Liver (tissue), 9 donors: ENCODE data around the gene ELK3. TPM values are rescaled to one million over a fixed set of nuclear protein-coding genes. Genes with fewer than 3 reads are reported as not detected.

ENCODE experiments used
- DNase-seq: peaks from one replicate; pipeline ENCODE4 v3.0.0-alpha.2; 2017; ENCODE audit warnings: low spot score
- H3K27ac ChIP-seq, 2 donors: one replicate each; pipeline ENCODE4 v1.7.0; 2013; ENCODE audit warnings: inconsistent platforms in 2 of 2, low read length in 2 of 2, control low read depth in 1 of 2, low read depth in 1 of 2, mild to moderate bottlenecking in 1 of 2
- H3K27me3 ChIP-seq, 4 donors: one replicate each; pipeline versions ENCODE4 v1.6.1 to v1.7.0; 2013; ENCODE audit warnings: low read length in 3 of 4, inconsistent platforms in 1 of 4, mild to moderate bottlenecking in 1 of 4, moderate library complexity in 1 of 4; ENCODE audit not compliant: control insufficient read depth in 4 of 4, insufficient read depth in 4 of 4
- H3K36me3 ChIP-seq, 4 donors: one replicate each; pipeline versions ENCODE4 v1.6.1 to v1.7.0; 2013; ENCODE audit warnings: low read length in 3 of 4, mild to moderate bottlenecking in 3 of 4, low read depth in 1 of 4, moderate library complexity in 1 of 4; ENCODE audit not compliant: control insufficient read depth in 4 of 4, insufficient read depth in 3 of 4
- H3K4me1 ChIP-seq, 4 donors: one replicate each; pipeline versions ENCODE4 v1.6.1 to v1.7.0; 2013; ENCODE audit warnings: low read length in 3 of 4, mild to moderate bottlenecking in 3 of 4, moderate library complexity in 1 of 4; ENCODE audit not compliant: control insufficient read depth in 4 of 4, insufficient read depth in 4 of 4
- H3K4me3 ChIP-seq, 3 donors: one replicate each; pipeline versions ENCODE4 v1.6.1 to v1.7.0; 2013; ENCODE audit warnings: low read length in 3 of 3, control low read depth in 1 of 3, low read depth in 1 of 3, mild to moderate bottlenecking in 1 of 3
- H3K9ac ChIP-seq, 2 donors: one replicate each; pipeline ENCODE4 v1.7.0; 2013; ENCODE audit warnings: low read length in 2 of 2, mild to moderate bottlenecking in 2 of 2, moderate library complexity in 2 of 2, control low read depth in 1 of 2, low read depth in 1 of 2
- H3K9me3 ChIP-seq, 4 donors: one replicate each; pipeline versions ENCODE4 v1.6.1 to v1.7.0; 2013; ENCODE audit warnings: low read length in 3 of 4; ENCODE audit not compliant: control insufficient read depth in 4 of 4
- ATF3 ChIP-seq: IDR thresholded peaks from 2 replicates; pipeline ENCODE4 v1.6.1; 2016; ENCODE audit warnings: antibody characterized with exemption
- CTCF ChIP-seq: fragments of 150-350 bp; IDR thresholded peaks from 2 replicates; pipeline ENCODE4 v1.5.1; 2017; ENCODE audit warnings: improper control_type of control experiment, low read depth, low read length; ENCODE audit not compliant: missing input control
- EGR1 ChIP-seq, 2 donors: IDR thresholded peaks; 2 replicates each; pipeline ENCODE4 v1.6.1; 2016 to 2018; ENCODE audit warnings: antibody characterized with exemption in 2 of 2, low read depth in 2 of 2
- FOXA1 ChIP-seq: IDR thresholded peaks from 2 replicates; pipeline ENCODE4 v1.6.1; 2016; ENCODE audit warnings: antibody characterized with exemption
- FOXA2 ChIP-seq: IDR thresholded peaks from 2 replicates; pipeline ENCODE4 v1.6.1; 2016; ENCODE audit warnings: antibody characterized with exemption
- GABPA ChIP-seq, 2 donors: IDR thresholded peaks in 1 of 2; conservative IDR thresholded peaks in 1 of 2; 2 replicates each; pipeline ENCODE4 v1.6.1; 2016; ENCODE audit warnings: antibody characterized with exemption in 2 of 2, mild to moderate bottlenecking in 1 of 2, moderate library complexity in 1 of 2
- HNF4A ChIP-seq, 2 donors: conservative IDR thresholded peaks; 2 replicates each; pipeline ENCODE4 v1.6.1; 2016; ENCODE audit warnings: antibody characterized with exemption in 2 of 2, mild to moderate bottlenecking in 2 of 2
- HNF4G ChIP-seq: IDR thresholded peaks from 2 replicates; pipeline ENCODE4 v1.6.1; 2016; ENCODE audit warnings: antibody characterized with exemption
- JUND ChIP-seq, 2 donors: IDR thresholded peaks; 2 replicates each; pipeline ENCODE4 v1.6.1; 2016; ENCODE audit warnings: antibody characterized with exemption in 2 of 2
- RAD21 ChIP-seq, 2 donors: IDR thresholded peaks; 2 replicates each; pipeline ENCODE4 v1.6.1; 2016; ENCODE audit warnings: antibody characterized with exemption in 2 of 2, mild to moderate bottlenecking in 2 of 2
- REST ChIP-seq: IDR thresholded peaks from 2 replicates; pipeline ENCODE4 v1.6.1; 2016; ENCODE audit warnings: antibody characterized with exemption, mild to moderate bottlenecking
- RXRA ChIP-seq, 2 donors: IDR thresholded peaks; 2 replicates each; pipeline ENCODE4 v1.6.1; 2017 to 2018; ENCODE audit warnings: antibody characterized with exemption in 2 of 2, mild to moderate bottlenecking in 1 of 2
- SP1 ChIP-seq: IDR thresholded peaks from 2 replicates; pipeline ENCODE4 v1.6.1; 2018; ENCODE audit warnings: antibody characterized with exemption, mild to moderate bottlenecking
- TAF1 ChIP-seq: conservative IDR thresholded peaks from 2 replicates; pipeline ENCODE4 v1.6.1; 2016; ENCODE audit warnings: antibody characterized with exemption, mild to moderate bottlenecking
- YY1 ChIP-seq: IDR thresholded peaks from 2 replicates; pipeline ENCODE4 v1.6.1; 2016; ENCODE audit warnings: antibody characterized with exemption, mild to moderate bottlenecking
- ZBTB33 ChIP-seq: IDR thresholded peaks from 2 replicates; pipeline ENCODE4 v1.6.1; 2016; ENCODE audit warnings: antibody characterized with exemption
- WGBS: extraction: QIAGEN DNeasy Blood & Tissue Kit; methylation state at CpG from one replicate; pipeline ENCODE4 v1.1.7; 2013; 5-methylcytosine and 5-hydroxymethylcytosine counted together
- polyA plus RNA-seq, 2 donors: library from polyadenylated mRNA; stranded (reverse) in 1 of 2; unstranded in 1 of 2; fragments of 200-250 nt in 1 of 2; fragments of >200 nt in 1 of 2; fragmentation: Nextera tagmentation in 1 of 2; extraction: Ambion mirVana in 1 of 2; gene quantifications; one replicate each; pipeline versions ENCODE4 v1.2.1 to v1.2.3, GENCODE V29; 2013 to 2015
- total RNA-seq, 2 donors: library from RNA; depleted of rRNA; stranded (reverse); fragments of >200 nt; gene quantifications; one replicate each; pipeline ENCODE4 v1.2.3, GENCODE V29; 2014
- donor health status: healthy.
- donor health status: healthy.
- donor health status: healthy.
- donor health status: healthy.
- donor health status: healthy.

Gene ELK3
- total and polyA plus RNA-seq, 4 donors = 3.7 to 5.2 (median 4.5) TPM

- Histone ChIP-seq H3K9me3 (no peaks in the 10 kb centered on the region), H3K27ac (no peak overlapping the region), H3K36me3 (no peaks in the 10 kb centered on the region), H3K27me3 (no peaks in the 10 kb centered on the region), H3K9ac (no peak overlapping the region), H3K4me3 (no peak overlapping the region), H3K4me1 (peaks cover 0 to 6% (median 3%) of the 10 kb centered on the region in 4 donors)
- no peak for DNase-seq
- 86% methylated on average over 18 of the region's 18 CpGs for whole genome bisulfite sequencing
- TF ChIP-seq YY1 (no peak), REST (no peak), HNF4G (no peak), ZBTB33 (no peak), SP1 (no peak), GABPA (IDR thresholded peaks at IDR 0.05 in 1 of 2, conservative IDR thresholded peaks at IDR 0.05 in 1 of 2) (no peak), HNF4A (conservative IDR thresholded peaks at IDR 0.05) (no peak), TAF1 (no peak), FOXA1 (no peak), JUND (IDR thresholded peaks at IDR 0.05) (no peak), RAD21 (IDR thresholded peaks at IDR 0.05) (no peak), ATF3 (no peak), EGR1 (IDR thresholded peaks at IDR 0.05; ENCODE audit: low read depth in 2 of 2) (no peak), FOXA2 (no peak), CTCF (no peak), RXRA (IDR thresholded peaks at IDR 0.05) (no peak)
These were observed 45.8 kb downstream of the ELK3 start for GRCh38 chr12:96239711-96240635.
